NCI-H1092 treated with DMSO at 0.1 percent for 48 hours (cell line): ENCODE results near the gene ARID1A.
"Not testable (repeated sequence)": the region's sequence is repeated elsewhere in the genome, so short reads cannot be mapped to it uniquely, and the experiment has no call there.

Experiments used
- DNase-seq: peaks from one replicate; lab custom pipeline; 2025; lab: John Stamatoyannopoulos, UW

The ARID1A gene

GRCh38 chr1:26697978-26698849 is 2.4 kb downstream of the ARID1A start:
- DNase-seq: peak; percentile 78

- DNase-seq: no peak
Measured at GRCh38 chr1:26700711-26701110, 4.9 kb downstream of the ARID1A start.

GRCh38 chr1:26701266-26701994 is 5.6 kb downstream of the ARID1A start:
- DNase-seq: no peak

GRCh38 chr1:26701995-26702679 is 6.3 kb downstream of the ARID1A start:
- DNase-seq: no peak

- no peak for DNase-seq
Measured at GRCh38 chr1:26702680-26703038, 6.8 kb downstream of the ARID1A start.

- DNase-seq: no peak
Measured at GRCh38 chr1:26703478-26703877, 7.7 kb downstream of the ARID1A start.

GRCh38 chr1:26704629-26705028 is 8.8 kb downstream of the ARID1A start:
- no peak for DNase-seq

- DNase-seq: not testable (repeated sequence)
Measured at GRCh38 chr1:26705227-26705626, 9.4 kb downstream of the ARID1A start.

GRCh38 chr1:26705788-26706311 is 10.0 kb downstream of the ARID1A start:
- peak; percentile 21 for DNase-seq

GRCh38 chr1:26706315-26706714 is 10.5 kb downstream of the ARID1A start:
- DNase-seq: no peak

GRCh38 chr1:26710811-26711210 is 15.0 kb downstream of the ARID1A start:
- no peak for DNase-seq

GRCh38 chr1:26711777-26712176 is 16.0 kb downstream of the ARID1A start:
- no peak for DNase-seq

- no peak for DNase-seq
Measured at GRCh38 chr1:26717017-26717491, 21.2 kb downstream of the ARID1A start.

- no peak for DNase-seq
Measured at GRCh38 chr1:26719205-26719604, 23.4 kb downstream of the ARID1A start.

- DNase-seq: no peak
Measured at GRCh38 chr1:26721669-26722355, 26.0 kb downstream of the ARID1A start.

GRCh38 chr1:26723013-26723991 is 27.5 kb downstream of the ARID1A start:
- DNase-seq: peak; percentile 94

- DNase-seq: no peak
Measured at GRCh38 chr1:26724118-26724517, 28.3 kb downstream of the ARID1A start.

- DNase-seq: no peak
Measured at GRCh38 chr1:26724926-26725325, 29.1 kb downstream of the ARID1A start.

GRCh38 chr1:26725904-26726303 is 30.1 kb downstream of the ARID1A start:
- DNase-seq: not testable (repeated sequence)

- no peak for DNase-seq
Measured at GRCh38 chr1:26726784-26727183, 31.0 kb downstream of the ARID1A start.
